PC-3 (cell line): ENCODE data around the gene PLCB4.

Experiments used
- CTCF ChIP-seq: fragments of 300-600 bp; sonication (generic); conservative IDR thresholded peaks from 2 replicates; pipeline ENCODE4 v1.5.1; 2017; ENCODE audit warnings: antibody characterized with exemption, low read depth, mild to moderate bottlenecking, low read length
- EZH2 ChIP-seq: fragments of 300-600 bp; sonication (generic); IDR thresholded peaks from one replicate; pipeline ENCODE4 v1.6.1; 2017; ENCODE audit warnings: antibody characterized with exemption, mild to moderate bottlenecking, low read length; ENCODE audit not compliant: unreplicated experiment

GRCh38 chr20:9059931-9060330 lies 9.0 kb upstream of the PLCB4 start:
- TF ChIP-seq CTCF, result no peak
- no peak for TF ChIP-seq EZH2
